GM19193 (cell line): ENCODE results near the gene ST6GAL2.

Experiments
- POLR2A ChIP-seq: IDR thresholded peaks from 4 replicates; pipeline ENCODE4 v1.6.1; 2011; ENCODE audit not compliant: insufficient read depth, insufficient read length; ENCODE audit errors: extremely low read depth

The ST6GAL2 gene

GRCh38 chr2:106847366-106847765 lies 38.6 kb downstream of the ST6GAL2 start:
- no peak for TF ChIP-seq POLR2A

DNA sequence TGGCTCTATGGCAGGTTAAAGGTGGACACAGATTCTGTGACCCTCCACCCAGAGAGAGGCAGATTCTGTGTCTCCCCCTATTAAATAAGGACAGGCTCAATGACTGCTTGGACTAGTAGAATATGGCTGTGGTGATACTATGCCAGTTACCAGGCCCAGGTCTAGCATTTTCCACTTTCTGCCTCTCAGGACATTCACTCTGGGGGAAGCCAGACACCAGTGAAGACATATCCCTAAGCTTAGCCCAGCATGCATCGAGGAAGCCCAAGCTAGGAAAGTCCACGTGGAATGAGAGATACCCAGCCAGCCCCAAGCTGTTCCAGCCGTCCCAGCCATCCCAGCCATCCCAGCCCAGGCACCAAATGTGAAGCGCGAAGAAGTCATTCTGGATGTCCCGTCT lies 40.3 kb downstream of the ST6GAL2 start:
- TF ChIP-seq POLR2A = no peak

DNA sequence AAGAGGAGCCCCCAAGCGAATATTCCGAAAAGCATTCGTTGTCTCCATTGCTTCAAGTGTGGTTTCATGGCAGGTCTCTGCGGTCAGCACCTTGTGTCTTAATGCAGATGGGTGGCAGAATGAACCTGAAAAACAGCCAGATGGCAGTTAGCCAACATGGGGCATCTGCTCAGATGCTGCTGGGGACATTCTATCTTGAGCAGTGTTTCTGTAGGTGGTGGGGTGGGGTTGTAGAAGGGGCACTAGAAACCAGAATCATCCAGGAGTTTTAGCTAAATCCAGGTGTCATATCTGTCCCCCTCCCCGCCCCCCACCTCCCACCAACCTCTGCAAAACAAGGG lies 42.1 kb downstream of the ST6GAL2 start:
- TF ChIP-seq POLR2A = no peak

GRCh38 chr2:106843001-106843909 lies 42.7 kb downstream of the ST6GAL2 start:
- TF ChIP-seq POLR2A = no peak

- TF ChIP-seq POLR2A = no peak
Measured at GRCh38 chr2:106841886-106842645, 43.9 kb downstream of the ST6GAL2 start.

DNA sequence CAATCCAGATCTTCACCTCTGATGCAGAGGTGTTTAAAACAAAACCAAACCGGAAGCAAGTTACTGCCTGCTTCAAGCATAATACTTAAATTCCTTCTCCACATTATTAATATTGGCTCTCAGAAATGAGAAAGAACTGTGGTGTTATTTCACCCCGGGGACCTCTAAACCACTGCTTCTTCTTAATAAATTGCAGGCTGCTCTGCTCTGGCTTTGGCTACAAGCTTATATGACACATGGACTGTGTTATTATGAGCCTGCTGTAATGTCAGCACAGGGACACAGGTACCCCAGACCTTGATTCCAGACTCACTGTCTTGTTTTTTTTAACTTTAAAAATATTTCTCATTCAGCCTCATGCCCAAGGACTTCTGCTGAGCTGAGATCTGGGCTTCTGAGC lies 45.1 kb downstream of the ST6GAL2 start:
- TF ChIP-seq POLR2A = no peak

DNA sequence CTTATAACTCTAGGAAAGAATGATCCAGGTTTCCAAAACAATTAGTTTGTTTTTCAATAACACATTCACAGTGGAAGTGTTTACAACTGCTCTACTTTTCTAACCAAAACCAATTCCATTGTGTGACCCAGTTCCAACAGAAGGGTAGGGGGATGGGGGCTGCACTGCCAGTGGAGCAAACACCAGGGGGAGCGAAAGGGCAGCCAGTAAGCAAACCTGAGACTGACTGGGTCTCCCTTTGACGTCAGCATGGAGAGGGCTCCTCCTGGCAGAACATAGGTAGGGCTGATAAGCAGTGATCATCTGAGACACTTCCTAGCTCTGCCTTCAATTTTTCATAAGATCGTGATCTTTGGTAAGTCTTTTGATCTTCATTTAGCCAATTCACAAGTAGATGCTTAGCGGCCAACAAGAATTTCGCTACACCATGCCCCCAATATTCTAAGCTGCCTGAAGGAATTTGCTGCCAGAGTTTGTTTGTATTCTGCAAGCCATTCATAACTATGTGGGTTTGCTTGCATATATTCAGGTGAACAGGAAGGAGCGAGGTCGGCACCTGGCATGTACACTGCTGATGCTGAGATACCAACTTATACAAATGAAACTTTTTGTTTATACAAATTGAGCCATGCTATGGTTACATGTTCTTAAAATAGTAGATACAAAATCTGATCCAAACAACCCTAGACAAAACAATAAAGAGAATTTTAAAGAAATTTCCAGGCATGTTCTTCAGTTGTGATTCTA lies 45.9 kb downstream of the ST6GAL2 start:
- no peak for TF ChIP-seq POLR2A

DNA sequence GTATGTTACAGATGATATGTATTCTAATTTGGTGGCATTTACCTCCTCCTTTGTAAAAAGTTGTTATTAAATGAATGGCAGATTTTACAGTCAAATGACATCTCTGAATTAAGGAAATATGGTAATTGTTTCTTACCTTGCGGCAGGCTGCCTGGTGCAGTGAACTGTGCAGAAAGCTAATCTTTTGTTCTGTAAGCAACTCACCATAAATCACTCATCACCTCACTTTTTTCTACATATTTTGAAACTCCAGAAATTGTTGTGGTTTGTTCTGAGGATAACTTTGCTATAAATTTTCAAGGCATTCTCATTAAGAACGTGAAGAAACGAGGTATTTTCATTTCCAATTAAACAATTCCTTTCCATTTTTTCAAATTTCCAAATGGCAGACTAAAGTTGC lies 52.7 kb downstream of the ST6GAL2 start:
- no peak for TF ChIP-seq POLR2A

DNA sequence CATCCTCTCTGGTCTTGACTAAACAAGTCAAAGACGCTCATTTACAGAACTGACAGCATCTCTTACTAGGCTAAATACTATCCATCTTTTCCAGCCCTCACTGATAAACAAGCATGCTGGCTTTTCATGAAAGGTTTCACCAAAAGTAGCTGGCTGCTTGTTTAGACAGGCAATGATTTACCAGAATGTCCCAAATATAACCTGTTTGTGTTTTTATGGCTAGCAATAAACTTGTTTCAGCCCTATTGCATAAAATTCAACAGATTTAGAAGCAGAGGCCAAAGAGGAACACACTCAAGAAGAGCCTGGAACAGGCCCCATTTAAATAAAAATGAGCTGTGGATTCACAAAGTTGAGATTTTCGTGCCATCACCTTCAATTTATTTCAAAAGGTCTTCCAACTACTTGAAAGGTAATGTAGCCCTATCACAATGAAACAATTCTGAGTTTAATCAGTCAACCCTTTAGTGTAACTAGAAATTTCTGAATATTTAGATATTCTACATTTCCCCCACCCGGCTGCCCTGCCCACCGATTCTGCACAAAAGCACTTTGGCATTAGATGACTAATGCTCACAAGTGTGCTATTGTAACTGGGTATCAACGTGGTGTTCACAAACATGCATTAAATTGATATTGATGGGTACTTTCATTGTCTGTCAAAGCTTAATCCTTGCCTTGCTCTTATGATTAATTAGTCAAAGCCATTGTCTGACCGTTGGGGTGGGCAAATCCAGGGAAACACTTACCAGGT lies 54.0 kb downstream of the ST6GAL2 start:
- TF ChIP-seq POLR2A = no peak

DNA sequence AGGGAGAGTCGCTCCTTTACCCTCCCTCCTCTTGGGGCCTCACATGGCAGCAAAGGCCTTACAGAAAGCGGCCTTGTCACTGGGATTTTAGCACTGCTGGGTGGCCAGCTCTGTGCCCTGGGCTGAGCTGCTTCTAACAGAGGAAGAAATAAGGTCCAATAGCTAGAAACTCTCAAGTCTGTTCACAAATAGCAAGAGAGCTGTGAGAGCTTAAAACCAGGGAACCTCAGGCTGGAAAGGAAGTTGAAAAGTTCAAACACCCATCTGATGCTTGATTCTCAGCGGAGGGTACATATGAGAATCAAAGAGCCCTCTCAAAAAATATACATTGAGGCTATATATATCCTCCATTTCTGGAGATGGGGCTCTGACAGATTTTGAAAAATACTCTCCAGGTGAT lies 54.7 kb downstream of the ST6GAL2 start:
- TF ChIP-seq POLR2A = no peak

- TF ChIP-seq POLR2A = no peak
Measured at GRCh38 chr2:106830191-106830590, 55.8 kb downstream of the ST6GAL2 start.

- TF ChIP-seq POLR2A = no peak
Measured at GRCh38 chr2:106828119-106828518, 57.8 kb downstream of the ST6GAL2 start.

GRCh38 chr2:106827158-106827557 lies 58.8 kb downstream of the ST6GAL2 start:
- TF ChIP-seq POLR2A = no peak

DNA sequence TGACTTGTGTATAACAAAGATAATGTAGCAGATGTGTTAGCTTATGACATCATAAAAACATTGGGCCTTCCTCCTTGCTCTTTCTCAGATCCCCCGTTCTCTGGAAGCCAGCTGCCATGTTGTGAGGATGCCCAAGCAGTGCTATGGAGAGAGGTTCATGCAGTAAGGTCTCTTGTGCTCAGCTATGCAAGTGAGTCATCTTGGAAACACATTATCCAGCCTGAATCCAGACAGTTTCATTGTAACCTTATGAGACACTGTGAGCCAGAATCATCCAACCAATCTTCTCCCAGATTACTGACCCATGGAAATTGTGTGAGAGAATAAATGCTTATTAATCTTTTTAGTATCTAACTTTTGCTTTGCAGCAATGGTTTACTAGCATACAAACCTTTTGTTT lies 60.8 kb downstream of the ST6GAL2 start:
- no peak for TF ChIP-seq POLR2A

GRCh38 chr2:106816974-106817373 lies 69.0 kb downstream of the ST6GAL2 start:
- no peak for TF ChIP-seq POLR2A

GRCh38 chr2:106812841-106813240 lies 73.1 kb downstream of the ST6GAL2 start:
- TF ChIP-seq POLR2A = no peak

DNA sequence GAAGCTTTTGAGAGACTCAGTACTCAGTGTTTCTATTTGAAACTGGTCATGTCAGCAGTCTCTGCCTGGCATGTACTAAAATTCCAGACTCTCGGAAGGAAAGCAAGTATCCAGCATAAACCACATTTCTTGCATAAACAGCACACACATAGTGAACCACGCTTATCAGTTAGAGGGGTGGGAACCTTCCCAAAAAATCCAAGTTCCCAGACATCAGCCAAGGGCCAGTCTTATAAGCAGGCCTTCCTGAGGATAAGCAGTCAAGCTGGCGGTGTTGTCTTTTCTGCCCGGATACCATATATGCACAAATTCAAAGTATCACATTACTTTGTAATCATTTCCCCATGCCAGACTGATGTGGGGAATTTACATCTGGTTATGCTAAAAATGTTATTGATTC lies 73.6 kb downstream of the ST6GAL2 start:
- no peak for TF ChIP-seq POLR2A
